Mucosa of descending colon (tissue), 3 donors: ENCODE measurements around the gene FHL3. TPM values are rescaled to one million over a fixed set of nuclear protein-coding genes. Genes with fewer than 3 reads are reported as not detected.

Experiments used
- ATAC-seq: fragments of 200-7000 bp; cut with Tn5 transposase; one replicate; pipeline ENCODE4 v1.9.1; 2020; ENCODE audit warnings: mild to moderate bottlenecking, moderate library complexity
- DNase-seq, 3 donors: peaks; one replicate each; pipeline ENCODE4 v3.0.0-alpha.2; 2020
- H3K36me3 ChIP-seq: fragments of 200-600 bp; one replicate; pipeline ENCODE4 v1.8.0; 2021; ENCODE audit warnings: low read depth, mild to moderate bottlenecking
- H3K4me1 ChIP-seq: fragments of 200-600 bp; one replicate; pipeline ENCODE4 v1.8.0; 2021; ENCODE audit warnings: low read depth, mild to moderate bottlenecking
- H3K4me3 ChIP-seq: fragments of 200-600 bp; one replicate; pipeline ENCODE4 v1.8.0; 2021; ENCODE audit warnings: mild to moderate bottlenecking
- H3K9me3 ChIP-seq: fragments of 200-600 bp; one replicate; pipeline ENCODE4 v1.8.0; 2021; ENCODE audit warnings: mild to moderate bottlenecking
- intact Hi-C, 2 donors: fragments of 100-400 bp; cut with DNase I in 1 of 2; cut with micrococcal nuclease in 1 of 2; formaldehyde crosslinking; loops; one replicate each; pipeline versions ENCODE4 v1.11.0 to v1.11.1; 2022; cut with DNase I, micrococcal nuclease
- total RNA-seq, 3 donors: library from RNA; stranded (reverse); fragmentation: NEBNext Ultra II Directional in 2 of 3; extraction: Animal tissue kit (Norgen Biotek cat#: 25700) in 2 of 3; gene quantifications; one replicate each; pipeline versions ENCODE4 v1.2.1 to v1.2.4, GENCODE V29; 2021 to 2023
- TF ChIP-seq, protein P1 (sequence below): fragments of 200-600 bp; IDR thresholded peaks from one replicate; pipeline ENCODE4 v1.8.0; 2022; ENCODE audit warnings: antibody characterized with exemption, mild to moderate bottlenecking
- donor health status: DM: no; HTN: no; CAD: no; lungs with moderate emphysema.
- donor health status: DM: no; HTN: no; CAD: no.
- donor health status: DM: no; HTN: yes; CAD: no.

The FHL3 gene
- total RNA-seq, 3 donors from 2014 or later = 2.0 to 34.1 (median 8.7) TPM

DNA sequence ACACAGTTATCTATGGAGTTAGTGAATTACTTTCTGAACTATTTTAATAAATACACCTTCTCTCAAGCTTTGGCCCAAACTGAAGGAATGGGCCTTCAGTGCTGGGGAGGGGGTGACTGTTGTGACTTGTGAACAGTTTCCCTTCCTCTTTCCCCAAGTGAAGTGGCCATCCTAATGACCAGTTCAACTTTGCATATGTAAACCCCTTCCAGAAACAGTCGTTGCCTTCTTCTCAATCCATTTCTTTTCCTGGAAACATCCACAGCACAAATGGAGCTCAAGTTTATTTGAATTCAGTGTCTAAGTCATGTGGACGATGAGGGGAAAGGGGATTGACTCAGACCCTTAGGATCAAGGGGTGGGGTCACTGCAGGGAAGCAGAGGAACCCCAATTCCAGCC, 57.1 kb downstream of the FHL3 start:
- H3K4me3 ChIP-seq = no peak overlapping the region
- no peak for DNase-seq
- TF ChIP-seq, protein P1, sequence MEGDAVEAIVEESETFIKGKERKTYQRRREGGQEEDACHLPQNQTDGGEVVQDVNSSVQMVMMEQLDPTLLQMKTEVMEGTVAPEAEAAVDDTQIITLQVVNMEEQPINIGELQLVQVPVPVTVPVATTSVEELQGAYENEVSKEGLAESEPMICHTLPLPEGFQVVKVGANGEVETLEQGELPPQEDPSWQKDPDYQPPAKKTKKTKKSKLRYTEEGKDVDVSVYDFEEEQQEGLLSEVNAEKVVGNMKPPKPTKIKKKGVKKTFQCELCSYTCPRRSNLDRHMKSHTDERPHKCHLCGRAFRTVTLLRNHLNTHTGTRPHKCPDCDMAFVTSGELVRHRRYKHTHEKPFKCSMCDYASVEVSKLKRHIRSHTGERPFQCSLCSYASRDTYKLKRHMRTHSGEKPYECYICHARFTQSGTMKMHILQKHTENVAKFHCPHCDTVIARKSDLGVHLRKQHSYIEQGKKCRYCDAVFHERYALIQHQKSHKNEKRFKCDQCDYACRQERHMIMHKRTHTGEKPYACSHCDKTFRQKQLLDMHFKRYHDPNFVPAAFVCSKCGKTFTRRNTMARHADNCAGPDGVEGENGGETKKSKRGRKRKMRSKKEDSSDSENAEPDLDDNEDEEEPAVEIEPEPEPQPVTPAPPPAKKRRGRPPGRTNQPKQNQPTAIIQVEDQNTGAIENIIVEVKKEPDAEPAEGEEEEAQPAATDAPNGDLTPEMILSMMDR = no peak
- intact Hi-C loops = no loop called here
- H3K4me1 ChIP-seq = no peaks in the 10 kb centered on the region
- no peaks in the 10 kb centered on the region for H3K9me3 ChIP-seq
- no peaks in the 10 kb centered on the region for H3K36me3 ChIP-seq
- ATAC-seq = no peak

DNA sequence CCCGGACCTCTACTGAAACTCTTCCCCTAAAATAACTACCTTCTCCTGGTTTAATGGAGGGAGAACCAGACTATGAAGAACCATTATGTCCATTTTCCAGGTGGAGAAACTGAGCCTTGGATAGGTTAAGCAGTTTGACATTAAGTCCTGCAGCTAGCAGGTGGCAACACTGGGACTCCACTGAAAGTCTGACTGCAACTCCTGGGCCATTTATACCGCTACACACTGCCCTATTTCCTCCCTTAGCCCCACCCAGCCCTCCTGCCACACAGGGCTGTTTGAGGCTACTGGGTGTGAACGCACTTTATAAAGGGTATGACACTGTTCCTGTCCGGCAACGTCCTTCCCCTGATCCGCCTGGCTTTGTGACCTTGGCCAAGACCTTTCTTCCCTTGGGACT, 58.0 kb downstream of the FHL3 start:
- Histone ChIP-seq H3K4me3 (no peak overlapping the region), H3K9me3 (no peaks in the 10 kb centered on the region), H3K4me1 (no peaks in the 10 kb centered on the region), H3K36me3 (no peaks in the 10 kb centered on the region)
- TF ChIP-seq, protein P1 = no peak
- intact Hi-C loops = no loop called here
- peak; percentile 82 for ATAC-seq
- peak; percentile 61 to 70 (median 66) for DNase-seq

Other genes with a start within 250 kb of the FHL3 start
- 10 to 100 TPM; 45.3 to 74.4 (median 66.0) TPM for gene EPHA10, start 240.4 kb downstream of the FHL3 start, total RNA-seq
- 1 to 10 TPM; 5.4 to 7.6 (median 6.5) TPM for gene MANEAL, start 211.7 kb downstream of the FHL3 start, total RNA-seq
- gene C1orf122, start 197.7 kb downstream of the FHL3 start, total RNA-seq = 10 to 100 TPM; 29.2 to 39.0 (median 34.2) TPM
- gene YRDC, start 197.3 kb downstream of the FHL3 start, total RNA-seq = 10 to 100 TPM; 13.3 to 13.9 (median 13.4) TPM
- gene MTF1, start 145.9 kb downstream of the FHL3 start, total RNA-seq = 10 to 100 TPM; 30.6 to 42.8 (median 35.2) TPM
- 10 to 100 TPM; 21.5 to 37.9 (median 28.1) TPM for gene INPP5B, start 58.5 kb downstream of the FHL3 start, total RNA-seq
- gene SF3A3, start 15.5 kb downstream of the FHL3 start, total RNA-seq = 10 to 100 TPM; 38.3 to 47.1 (median 44.7) TPM
- gene UTP11, start 7.2 kb upstream of the FHL3 start, total RNA-seq = 10 to 100 TPM; 13.7 to 35.7 (median 15.3) TPM
- gene POU3F1, start 41.3 kb upstream of the FHL3 start, total RNA-seq = not detected